HL-60 (cell line): ENCODE data around the gene IL37.

Source experiments
- DNase-seq, 2 experiments: peaks; one replicate each; pipeline ENCODE4 v3.0.0-alpha.2; 2010 to 2020; ENCODE audit warnings: low read depth in 1 of 2, low spot score in 1 of 2
- H3K27ac ChIP-seq: fragments of 250-450 bp; sonication (Bioruptor Pico); replicated peaks from 2 replicates; pipeline ENCODE4 v1.5.1; 2020; ENCODE audit warnings: mild to moderate bottlenecking, moderate library complexity
- H3K27me3 ChIP-seq: fragments of 250-450 bp; sonication (Bioruptor Pico); 2 replicates; pipeline ENCODE4 v1.5.1; 2021; ENCODE audit warnings: mild to moderate bottlenecking, moderate library complexity; ENCODE audit not compliant: insufficient read depth, poor library complexity, severe bottlenecking
- H3K4me3 ChIP-seq: replicated peaks from 2 replicates; pipeline ENCODE4 v1.5.1; 2011; ENCODE audit warnings: mild to moderate bottlenecking, control low read depth, low read length; ENCODE audit not compliant: insufficient read depth
- GABPA ChIP-seq: IDR thresholded peaks from 2 replicates; pipeline ENCODE4 v1.6.1; 2012; ENCODE audit warnings: low read depth
- POLR2AphosphoS5 ChIP-seq: IDR thresholded peaks from 2 replicates; pipeline ENCODE4 v1.6.1; 2012; ENCODE audit warnings: low read depth
- SPI1 ChIP-seq: IDR thresholded peaks from 2 replicates; pipeline ENCODE4 v1.6.1; 2012; ENCODE audit warnings: low read depth, mild to moderate bottlenecking, borderline replicate concordance
- TF ChIP-seq, protein P1 (sequence below): IDR thresholded peaks from one replicate; pipeline ENCODE4 v1.5.1; 2011; ENCODE audit warnings: low read length, control low read depth, inconsistent platforms; ENCODE audit not compliant: insufficient read depth
- TF ChIP-seq, protein P2 (sequence below): IDR thresholded peaks from 2 replicates; pipeline ENCODE4 v1.6.1; 2012; ENCODE audit warnings: low read depth; ENCODE audit not compliant: insufficient replicate concordance

The IL37 gene

DNA sequence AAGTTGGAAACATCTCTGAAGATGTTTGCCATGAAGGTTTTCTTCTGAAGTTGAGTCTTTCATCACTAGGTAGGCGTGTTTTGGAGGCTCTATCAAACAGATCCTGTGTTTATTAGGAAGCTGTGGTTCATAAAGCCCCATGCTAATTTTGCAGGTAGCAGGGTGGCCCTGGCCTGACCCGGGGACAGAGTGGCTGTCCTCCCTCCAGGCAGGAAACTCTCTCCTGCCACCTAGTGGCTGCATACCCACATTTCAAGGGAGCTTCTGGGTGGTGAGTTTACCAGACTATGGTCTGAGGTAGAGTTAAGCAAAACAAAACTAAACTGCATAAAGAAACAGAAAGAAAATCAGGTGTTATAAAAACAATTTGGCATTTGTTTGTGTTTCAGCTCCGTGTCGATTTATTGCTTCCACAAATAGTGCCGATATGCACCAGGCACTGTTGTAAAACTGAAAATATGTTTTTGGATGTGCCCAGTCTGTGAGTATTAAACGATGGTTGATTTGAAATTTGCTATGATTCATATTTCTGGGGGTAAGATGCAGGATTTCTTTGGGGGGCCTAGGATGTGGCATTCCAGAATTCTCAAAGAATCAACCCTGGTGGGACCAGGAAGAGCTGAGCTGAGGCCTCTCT is 26.0 kb upstream of the IL37 start:
- H3K4me3 ChIP-seq = no peak overlapping the region
- TF ChIP-seq, protein P1, sequence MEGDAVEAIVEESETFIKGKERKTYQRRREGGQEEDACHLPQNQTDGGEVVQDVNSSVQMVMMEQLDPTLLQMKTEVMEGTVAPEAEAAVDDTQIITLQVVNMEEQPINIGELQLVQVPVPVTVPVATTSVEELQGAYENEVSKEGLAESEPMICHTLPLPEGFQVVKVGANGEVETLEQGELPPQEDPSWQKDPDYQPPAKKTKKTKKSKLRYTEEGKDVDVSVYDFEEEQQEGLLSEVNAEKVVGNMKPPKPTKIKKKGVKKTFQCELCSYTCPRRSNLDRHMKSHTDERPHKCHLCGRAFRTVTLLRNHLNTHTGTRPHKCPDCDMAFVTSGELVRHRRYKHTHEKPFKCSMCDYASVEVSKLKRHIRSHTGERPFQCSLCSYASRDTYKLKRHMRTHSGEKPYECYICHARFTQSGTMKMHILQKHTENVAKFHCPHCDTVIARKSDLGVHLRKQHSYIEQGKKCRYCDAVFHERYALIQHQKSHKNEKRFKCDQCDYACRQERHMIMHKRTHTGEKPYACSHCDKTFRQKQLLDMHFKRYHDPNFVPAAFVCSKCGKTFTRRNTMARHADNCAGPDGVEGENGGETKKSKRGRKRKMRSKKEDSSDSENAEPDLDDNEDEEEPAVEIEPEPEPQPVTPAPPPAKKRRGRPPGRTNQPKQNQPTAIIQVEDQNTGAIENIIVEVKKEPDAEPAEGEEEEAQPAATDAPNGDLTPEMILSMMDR = peak; percentile 82
- TF ChIP-seq GABPA = no peak
- H3K27me3 ChIP-seq = no peaks in the 10 kb centered on the region
- peak; percentile 52 to 74 for DNase-seq
- no peak overlapping the region for H3K27ac ChIP-seq

DNA sequence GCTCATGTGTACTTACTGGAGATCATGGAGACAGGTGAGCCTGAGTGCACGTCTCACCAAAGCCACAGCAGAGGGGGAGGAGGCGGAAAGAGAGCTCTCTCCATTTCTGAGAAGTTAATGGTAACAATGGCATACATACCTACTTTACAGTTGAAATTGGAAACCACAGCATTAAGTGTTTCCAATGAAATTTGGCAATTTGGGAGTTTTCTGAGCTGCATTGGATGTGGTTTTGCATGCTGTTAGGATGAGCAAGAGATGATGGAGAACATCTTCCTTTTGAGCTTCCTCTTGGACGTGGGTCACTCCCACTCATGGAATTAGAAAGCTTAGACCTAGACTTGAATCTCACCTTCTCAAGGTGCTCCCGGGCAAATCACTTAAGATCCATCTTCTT is 25.5 kb upstream of the IL37 start:
- no peak for TF ChIP-seq SPI1
- TF ChIP-seq, protein P2, sequence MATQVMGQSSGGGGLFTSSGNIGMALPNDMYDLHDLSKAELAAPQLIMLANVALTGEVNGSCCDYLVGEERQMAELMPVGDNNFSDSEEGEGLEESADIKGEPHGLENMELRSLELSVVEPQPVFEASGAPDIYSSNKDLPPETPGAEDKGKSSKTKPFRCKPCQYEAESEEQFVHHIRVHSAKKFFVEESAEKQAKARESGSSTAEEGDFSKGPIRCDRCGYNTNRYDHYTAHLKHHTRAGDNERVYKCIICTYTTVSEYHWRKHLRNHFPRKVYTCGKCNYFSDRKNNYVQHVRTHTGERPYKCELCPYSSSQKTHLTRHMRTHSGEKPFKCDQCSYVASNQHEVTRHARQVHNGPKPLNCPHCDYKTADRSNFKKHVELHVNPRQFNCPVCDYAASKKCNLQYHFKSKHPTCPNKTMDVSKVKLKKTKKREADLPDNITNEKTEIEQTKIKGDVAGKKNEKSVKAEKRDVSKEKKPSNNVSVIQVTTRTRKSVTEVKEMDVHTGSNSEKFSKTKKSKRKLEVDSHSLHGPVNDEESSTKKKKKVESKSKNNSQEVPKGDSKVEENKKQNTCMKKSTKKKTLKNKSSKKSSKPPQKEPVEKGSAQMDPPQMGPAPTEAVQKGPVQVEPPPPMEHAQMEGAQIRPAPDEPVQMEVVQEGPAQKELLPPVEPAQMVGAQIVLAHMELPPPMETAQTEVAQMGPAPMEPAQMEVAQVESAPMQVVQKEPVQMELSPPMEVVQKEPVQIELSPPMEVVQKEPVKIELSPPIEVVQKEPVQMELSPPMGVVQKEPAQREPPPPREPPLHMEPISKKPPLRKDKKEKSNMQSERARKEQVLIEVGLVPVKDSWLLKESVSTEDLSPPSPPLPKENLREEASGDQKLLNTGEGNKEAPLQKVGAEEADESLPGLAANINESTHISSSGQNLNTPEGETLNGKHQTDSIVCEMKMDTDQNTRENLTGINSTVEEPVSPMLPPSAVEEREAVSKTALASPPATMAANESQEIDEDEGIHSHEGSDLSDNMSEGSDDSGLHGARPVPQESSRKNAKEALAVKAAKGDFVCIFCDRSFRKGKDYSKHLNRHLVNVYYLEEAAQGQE = no peak
- no peak for TF ChIP-seq GABPA
- no peak for TF ChIP-seq POLR2AphosphoS5
- TF ChIP-seq, protein P1 = no peak
- H3K27me3 ChIP-seq = no peaks in the 10 kb centered on the region
- no peak overlapping the region for H3K4me3 ChIP-seq
- no peak overlapping the region for H3K27ac ChIP-seq
- DNase-seq = no peak

DNA sequence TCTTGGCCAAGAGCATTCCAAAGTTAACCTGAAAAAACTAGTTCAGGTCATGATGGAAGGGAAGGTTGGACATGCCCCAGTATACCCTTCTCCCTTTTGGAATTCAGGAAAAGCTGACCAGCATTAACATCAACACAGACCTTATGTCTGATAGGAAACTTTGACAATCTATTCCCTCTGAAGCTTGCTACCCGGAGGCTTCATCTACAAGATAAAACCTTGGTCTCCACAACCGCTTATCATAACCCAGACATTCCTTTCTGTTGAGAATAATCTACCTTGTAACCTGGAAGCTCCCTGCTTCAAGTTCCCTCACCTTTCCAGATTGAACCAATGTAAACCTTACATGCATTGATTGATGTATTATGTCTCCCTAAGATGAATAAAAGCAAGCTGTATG is 24.7 kb upstream of the IL37 start:
- TF ChIP-seq, protein P1 = no peak
- TF ChIP-seq POLR2AphosphoS5 (no peak), GABPA (no peak), SPI1 (no peak)
- TF ChIP-seq, protein P2 = no peak
- DNase-seq = no peak
- H3K27ac ChIP-seq = no peak overlapping the region
- H3K27me3 ChIP-seq = no peaks in the 10 kb centered on the region
- no peak overlapping the region for H3K4me3 ChIP-seq
